Prostate gland (tissue), 2 donors: ENCODE measurements around the gene ARAP2. TPM values are rescaled to one million over a fixed set of nuclear protein-coding genes. Genes with fewer than 3 reads are reported as not detected.

Experiments
- DNase-seq: peaks from one replicate; pipeline ENCODE4 v3.0.0-alpha.2; 2019; ENCODE audit warnings: low spot score
- H3K27ac ChIP-seq, 2 donors: fragments of 200-600 bp; sonication (generic); 2 replicates each; pipeline ENCODE4 v1.5.1; 2017 to 2019
- H3K27me3 ChIP-seq: fragments of 200-600 bp; sonication (generic); replicated peaks from 2 replicates; pipeline ENCODE4 v1.5.1; 2019; ENCODE audit not compliant: insufficient read depth
- H3K36me3 ChIP-seq, 2 donors: fragments of 200-600 bp; sonication (generic); 1 replicate in 1 of 2; 2 replicates in 1 of 2; pipeline versions ENCODE4 v1.5.1 to v1.8.1; 2017 to 2019
- H3K4me1 ChIP-seq: fragments of 200-600 bp; sonication (generic); replicated peaks from 2 replicates; pipeline ENCODE4 v1.5.1; 2019
- H3K4me3 ChIP-seq, 2 donors: fragments of 200-600 bp; sonication (generic); 2 replicates each; pipeline ENCODE4 v1.5.1; 2017 to 2019
- H3K9me3 ChIP-seq: fragments of 200-600 bp; sonication (generic); 2 replicates; pipeline ENCODE4 v1.5.1; 2017
- POLR2A ChIP-seq: fragments of 450-650 bp; IDR thresholded peaks from one replicate; pipeline ENCODE4 v1.6.1; 2016; ENCODE audit warnings: antibody characterized with exemption, mild to moderate bottlenecking
- POLR2AphosphoS5 ChIP-seq: sonication (generic); formaldehyde crosslinking; IDR thresholded peaks from one replicate; pipeline ENCODE4 v1.6.1; 2017; ENCODE audit warnings: antibody characterized with exemption
- WGBS: methylation state at CpG from one replicate; pipeline ENCODE4 v1.1.5; 2018; 5-methylcytosine and 5-hydroxymethylcytosine counted together
- intact Hi-C: fragments of 100-400 bp; cut with DNase I; formaldehyde crosslinking; loops from one replicate; pipeline ENCODE4 v1.14.2; 2022
- total RNA-seq, 2 donors: library from RNA; depleted of rRNA; stranded (reverse); fragments of >200 nt; gene quantifications; one replicate each; pipeline ENCODE4 v1.1.0, GENCODE V29; 2016
- TF ChIP-seq, protein P1 (sequence below), 4 experiments: fragments of 200-600 bp in 2 of 4; fragments of 450-650 bp in 2 of 4; sonication (generic) in 2 of 4; IDR thresholded peaks; 1 replicate in 3 of 4; 2 replicates in 1 of 4; pipeline ENCODE4 v1.5.1; 2016 to 2019; ENCODE audit warnings: antibody characterized with exemption in 4 of 4, mild to moderate bottlenecking in 2 of 4, moderate library complexity in 2 of 4

ARAP2 gene
- total RNA-seq, 2 donors from 2014 or later, result 10.3 to 97.8 TPM

DNA sequence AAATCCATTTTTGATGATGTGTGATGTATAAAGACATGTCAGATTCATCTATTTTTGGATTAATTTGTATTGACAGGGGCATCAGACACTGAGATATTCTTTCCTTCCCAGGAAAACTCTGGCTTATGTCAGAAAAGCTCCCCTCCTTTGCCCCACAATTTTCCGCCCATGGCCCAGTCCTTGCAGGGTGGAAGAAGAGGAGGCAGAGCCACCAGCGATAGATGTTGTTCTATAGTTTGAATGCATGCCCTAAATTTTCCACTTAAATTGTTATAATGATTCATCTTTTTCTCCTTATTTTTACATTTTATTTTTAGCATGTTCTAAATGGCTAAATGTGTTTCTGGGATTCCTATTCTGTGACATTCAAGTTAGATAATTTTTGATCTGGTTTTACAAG, 149.3 kb downstream of the ARAP2 start:
- Histone ChIP-seq H3K27ac (no peak overlapping the region), H3K9me3 (no peaks in the 10 kb centered on the region), H3K4me1 (no peaks in the 10 kb centered on the region), H3K36me3 (no peaks in the 10 kb centered on the region), H3K4me3 (no peak overlapping the region), H3K27me3 (no peaks in the 10 kb centered on the region)
- WGBS, result 94% methylated on average over 2 of the region's 2 CpGs
- DNase-seq, result no peak
- intact Hi-C loops, result no loop called here
- no peak for TF ChIP-seq POLR2A
- no peak for TF ChIP-seq POLR2AphosphoS5
- TF ChIP-seq, protein P1, sequence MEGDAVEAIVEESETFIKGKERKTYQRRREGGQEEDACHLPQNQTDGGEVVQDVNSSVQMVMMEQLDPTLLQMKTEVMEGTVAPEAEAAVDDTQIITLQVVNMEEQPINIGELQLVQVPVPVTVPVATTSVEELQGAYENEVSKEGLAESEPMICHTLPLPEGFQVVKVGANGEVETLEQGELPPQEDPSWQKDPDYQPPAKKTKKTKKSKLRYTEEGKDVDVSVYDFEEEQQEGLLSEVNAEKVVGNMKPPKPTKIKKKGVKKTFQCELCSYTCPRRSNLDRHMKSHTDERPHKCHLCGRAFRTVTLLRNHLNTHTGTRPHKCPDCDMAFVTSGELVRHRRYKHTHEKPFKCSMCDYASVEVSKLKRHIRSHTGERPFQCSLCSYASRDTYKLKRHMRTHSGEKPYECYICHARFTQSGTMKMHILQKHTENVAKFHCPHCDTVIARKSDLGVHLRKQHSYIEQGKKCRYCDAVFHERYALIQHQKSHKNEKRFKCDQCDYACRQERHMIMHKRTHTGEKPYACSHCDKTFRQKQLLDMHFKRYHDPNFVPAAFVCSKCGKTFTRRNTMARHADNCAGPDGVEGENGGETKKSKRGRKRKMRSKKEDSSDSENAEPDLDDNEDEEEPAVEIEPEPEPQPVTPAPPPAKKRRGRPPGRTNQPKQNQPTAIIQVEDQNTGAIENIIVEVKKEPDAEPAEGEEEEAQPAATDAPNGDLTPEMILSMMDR (IDR thresholded peaks at IDR 0.05), result no peak

DNA sequence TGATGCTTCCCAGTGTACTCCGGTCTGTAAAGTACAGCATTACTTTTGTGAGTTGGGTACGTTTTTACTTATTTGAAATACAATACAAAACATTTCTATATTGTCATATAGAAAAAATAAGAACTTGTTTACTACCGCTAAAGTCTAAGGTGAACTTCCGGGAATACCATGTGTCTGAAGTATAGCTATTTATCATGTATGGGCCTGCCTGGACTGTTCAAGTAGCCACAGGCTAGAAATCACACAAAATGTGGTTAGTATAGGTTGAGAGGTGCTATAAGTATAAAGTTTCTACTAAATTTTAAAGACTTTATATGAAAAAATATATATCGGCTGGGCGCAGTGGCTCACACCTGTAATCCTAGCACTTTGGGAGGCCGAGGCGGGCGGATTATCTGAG, 152.3 kb downstream of the ARAP2 start:
- no peaks in the 10 kb centered on the region for H3K9me3 ChIP-seq
- no peak for TF ChIP-seq POLR2A
- TF ChIP-seq POLR2AphosphoS5, result no peak
- TF ChIP-seq, protein P1 (IDR thresholded peaks at IDR 0.05), result no peak
- no peaks in the 10 kb centered on the region for H3K4me1 ChIP-seq
- WGBS, result 90% methylated on average over 9 of the region's 9 CpGs
- no peak for DNase-seq
- H3K4me3 ChIP-seq, result no peak overlapping the region
- H3K27me3 ChIP-seq, result no peaks in the 10 kb centered on the region
- intact Hi-C loops, result no loop called here
- H3K27ac ChIP-seq, result no peak overlapping the region
- no peaks in the 10 kb centered on the region for H3K36me3 ChIP-seq

GRCh38 chr4:36088542-36088941, 155.8 kb downstream of the ARAP2 start:
- intact Hi-C loops, result no loop called here
- Histone ChIP-seq H3K36me3 (no peaks in the 10 kb centered on the region), H3K27me3 (no peaks in the 10 kb centered on the region), H3K27ac (no peak overlapping the region), H3K4me3 (no peak overlapping the region), H3K4me1 (no peaks in the 10 kb centered on the region), H3K9me3 (no peaks in the 10 kb centered on the region)
- 5% methylated on average over 1 of the region's 1 CpG for WGBS
- peak; percentile 10 for DNase-seq
- TF ChIP-seq POLR2A, result no peak
- peak; percentile 46 for TF ChIP-seq POLR2AphosphoS5

GRCh38 chr4:36086261-36086786, 158.0 kb downstream of the ARAP2 start:
- H3K27me3 ChIP-seq, result no peaks in the 10 kb centered on the region
- no peak for TF ChIP-seq POLR2A
- no peak for TF ChIP-seq POLR2AphosphoS5
- TF ChIP-seq, protein P1 (IDR thresholded peaks at IDR 0.05), result no peak
- H3K9me3 ChIP-seq, result no peaks in the 10 kb centered on the region
- no peak overlapping the region for H3K4me3 ChIP-seq
- DNase-seq, result no peak
- no peaks in the 10 kb centered on the region for H3K4me1 ChIP-seq
- H3K27ac ChIP-seq, result no peak overlapping the region
- WGBS, result 100% methylated on average over 1 of the region's 1 CpG
- H3K36me3 ChIP-seq, result no peaks in the 10 kb centered on the region
- intact Hi-C loops, result no loop called here

GRCh38 chr4:36082817-36083216, 161.5 kb downstream of the ARAP2 start:
- H3K9me3 ChIP-seq, result no peaks in the 10 kb centered on the region
- H3K4me1 ChIP-seq, result no peaks in the 10 kb centered on the region
- no peak overlapping the region for H3K4me3 ChIP-seq
- no peaks in the 10 kb centered on the region for H3K27me3 ChIP-seq
- DNase-seq, result no peak
- 85% methylated on average over 4 of the region's 4 CpGs for WGBS
- TF ChIP-seq POLR2A (no peak), POLR2AphosphoS5 (no peak)
- TF ChIP-seq, protein P1 (IDR thresholded peaks at IDR 0.05), result no peak
- intact Hi-C loops, result no loop called here
- no peaks in the 10 kb centered on the region for H3K36me3 ChIP-seq
- H3K27ac ChIP-seq, result no peak overlapping the region
